ENCODE data around the gene BRINP2.

BRINP2 gene

DNA sequence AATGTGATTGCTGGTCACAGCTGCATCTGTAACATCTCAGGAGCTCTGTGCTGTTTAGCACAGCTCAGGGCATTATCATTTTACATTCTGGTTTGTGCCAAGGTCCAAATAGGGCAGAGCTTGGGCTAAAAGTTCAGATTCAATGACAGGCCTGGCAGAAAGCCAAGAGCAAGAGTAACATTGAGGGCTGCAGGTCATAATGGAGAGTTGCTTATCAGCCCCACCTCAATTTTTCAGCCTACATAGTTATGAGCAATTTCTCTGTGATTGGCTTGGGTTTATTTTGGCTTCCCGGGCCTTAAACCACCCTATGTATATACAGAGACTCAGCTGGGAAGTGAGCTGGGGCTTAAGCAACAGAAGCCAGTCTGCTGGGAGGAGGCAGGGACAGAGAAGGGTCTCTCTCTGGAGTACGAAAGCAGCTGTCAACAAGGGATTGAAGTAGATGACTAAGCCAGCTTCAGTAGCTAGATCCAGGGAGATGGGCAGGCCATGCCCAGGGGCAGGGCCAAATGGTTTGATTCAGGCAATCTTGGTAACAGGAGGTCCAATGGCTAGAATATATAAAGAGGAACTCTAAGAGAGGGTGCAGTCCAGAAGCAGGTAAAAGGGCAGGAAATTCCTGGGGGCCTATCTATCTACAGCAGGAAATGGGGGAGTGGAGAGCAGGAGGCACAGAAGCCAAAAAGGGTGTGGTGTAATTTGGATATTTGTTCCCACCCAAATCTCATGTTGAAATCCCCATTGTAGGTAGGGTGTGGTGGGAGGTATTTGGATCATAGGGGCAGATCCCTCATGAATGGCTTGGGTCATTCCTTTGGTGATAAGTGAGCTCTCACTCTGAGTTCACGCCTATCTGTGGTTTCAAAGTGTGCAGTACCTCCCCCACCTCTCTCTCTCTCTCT, 49.0 kb downstream of the BRINP2 start:
- no peak for DNase-seq (ENCODE audit: low read depth in 2 of 2, low spot score in 1 of 2)

DNA sequence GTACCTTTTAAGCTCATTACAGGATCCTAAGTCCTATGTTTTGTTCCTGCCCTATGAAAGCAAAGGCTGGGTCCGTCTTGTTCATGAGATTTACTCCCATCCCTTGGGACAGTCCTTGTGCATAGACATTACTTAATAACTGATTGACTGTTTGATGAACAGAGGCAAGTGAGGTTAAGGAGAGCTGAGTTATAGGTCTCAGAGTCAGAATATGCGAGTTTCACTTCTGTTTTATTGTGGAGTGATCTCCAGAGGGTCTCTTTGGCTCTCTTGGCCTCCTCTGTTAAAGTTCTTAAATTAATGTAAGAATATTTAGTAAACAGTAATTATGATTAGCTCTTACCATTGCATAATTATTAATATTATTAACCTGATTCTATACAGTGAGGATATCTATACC, 52.6 kb downstream of the BRINP2 start:
- DNase-seq (ENCODE audit: low read depth in 2 of 2, low spot score in 1 of 2): no peak

DNA sequence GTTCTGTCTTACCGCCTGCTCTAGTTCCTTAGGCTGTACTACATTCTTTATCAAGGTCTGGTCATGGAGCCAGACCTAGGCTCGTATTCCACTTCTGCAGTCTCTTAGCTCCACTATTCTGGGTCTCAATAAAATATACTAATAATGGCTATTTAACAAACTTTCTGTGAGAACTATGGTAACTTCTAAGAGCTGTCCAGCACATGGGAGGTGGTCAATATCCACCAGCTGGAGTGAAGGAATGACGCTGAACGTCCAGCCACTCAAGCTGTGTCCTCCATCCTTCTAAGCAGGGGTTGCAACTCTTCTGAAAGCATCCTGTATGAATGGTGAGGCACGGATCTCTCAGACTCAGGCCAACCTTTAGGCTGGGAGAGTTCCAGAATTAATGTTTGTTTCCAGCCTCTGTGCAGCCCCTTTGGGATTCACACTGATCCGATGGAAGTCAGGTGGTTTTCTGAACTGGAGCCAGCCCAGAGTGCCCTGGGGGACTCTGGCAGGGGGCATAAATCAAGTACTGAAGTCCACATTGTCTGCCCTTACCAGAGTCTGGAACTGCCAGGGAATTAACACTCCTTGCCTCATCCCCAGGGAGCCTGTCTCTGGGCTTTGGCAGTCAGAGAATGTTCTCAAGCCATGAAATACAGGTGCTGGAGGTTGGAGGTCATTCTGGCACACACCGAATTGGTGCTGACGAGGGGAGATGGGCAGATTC, 57.4 kb downstream of the BRINP2 start:
- no peak for DNase-seq (ENCODE audit: low read depth in 2 of 2, low spot score in 1 of 2)

- DNase-seq (ENCODE audit: low read depth in 2 of 2, low spot score in 1 of 2): no peak
Observed at GRCh38 chr1:177228693-177229065, 57.9 kb downstream of the BRINP2 start.

- DNase-seq (ENCODE audit: low read depth in 2 of 2, low spot score in 1 of 2): no peak
Observed at GRCh38 chr1:177229781-177230180, 59.0 kb downstream of the BRINP2 start.

GRCh38 chr1:177230228-177231016, 59.7 kb downstream of the BRINP2 start:
- DNase-seq (ENCODE audit: low read depth in 2 of 2, low spot score in 1 of 2): no peak

- DNase-seq (ENCODE audit: low read depth in 2 of 2, low spot score in 1 of 2): no peak
Observed at GRCh38 chr1:177235350-177235749, 64.6 kb downstream of the BRINP2 start.

DNA sequence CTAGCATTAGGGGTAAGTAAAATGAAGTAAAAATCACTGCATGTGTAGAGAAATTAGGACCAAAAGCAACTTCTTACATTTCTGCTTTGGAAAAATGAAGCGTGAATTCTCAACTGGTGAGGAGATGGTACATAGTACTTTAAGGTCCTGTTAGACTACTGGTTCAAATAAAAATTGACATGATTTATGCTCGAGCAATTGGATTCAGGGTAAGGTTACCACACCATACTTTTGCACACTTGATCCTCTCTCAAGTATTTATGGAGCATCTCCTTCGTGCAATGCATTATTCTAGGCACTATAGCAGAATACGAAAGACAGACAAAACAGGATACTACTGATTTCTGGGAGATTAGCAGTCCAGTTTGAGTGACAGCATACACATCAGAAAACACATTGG, 66.2 kb downstream of the BRINP2 start:
- no peak for DNase-seq (ENCODE audit: low read depth in 2 of 2, low spot score in 1 of 2)

DNA sequence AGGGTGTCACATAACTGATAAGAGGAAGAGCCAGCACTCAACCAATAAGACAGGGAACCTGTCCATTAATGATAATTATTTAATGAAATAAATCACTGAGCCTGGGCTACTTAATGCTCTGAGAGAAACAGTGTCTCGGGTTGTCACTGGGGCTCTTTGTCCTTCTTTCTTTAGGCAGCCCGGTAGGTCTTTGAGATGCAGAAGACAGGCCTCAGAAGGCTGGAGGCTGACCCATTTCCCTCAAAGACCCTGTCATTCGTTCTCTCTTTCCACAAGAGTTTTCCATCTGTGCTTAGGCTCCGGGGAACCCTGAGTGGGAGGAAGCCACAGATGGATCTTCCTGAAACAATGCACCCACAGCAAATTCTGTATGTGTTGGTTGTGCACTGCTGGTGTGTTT, 68.2 kb downstream of the BRINP2 start:
- no peak for DNase-seq (ENCODE audit: low read depth in 2 of 2, low spot score in 1 of 2)

DNA sequence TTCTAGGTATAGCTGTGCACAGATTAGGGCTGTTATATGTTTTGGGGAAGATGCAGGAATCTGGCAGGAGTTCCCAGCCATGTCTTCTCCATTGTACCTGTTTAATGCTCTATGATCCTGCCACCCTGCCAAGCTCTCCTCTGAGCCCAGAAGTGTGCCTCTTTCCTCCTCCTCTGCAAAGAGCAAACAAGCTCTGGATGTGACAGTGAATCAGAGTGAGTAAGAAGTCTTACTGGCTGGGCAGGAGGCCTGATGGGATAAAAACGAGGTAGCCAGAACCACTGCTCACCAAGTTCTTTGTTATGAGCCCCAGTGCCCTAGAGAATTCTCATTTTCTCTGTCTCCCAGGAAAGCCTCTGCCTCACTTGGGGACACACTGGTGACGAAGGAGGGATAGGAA, 69.0 kb downstream of the BRINP2 start:
- DNase-seq (ENCODE audit: low read depth in 2 of 2, low spot score in 1 of 2): no peak

- no peak for DNase-seq (ENCODE audit: low read depth in 2 of 2, low spot score in 1 of 2)
Observed at GRCh38 chr1:177243773-177244172, 73.0 kb downstream of the BRINP2 start.

- no peak for DNase-seq (ENCODE audit: low read depth in 2 of 2, low spot score in 1 of 2)
Observed at GRCh38 chr1:177246710-177247580, 76.2 kb downstream of the BRINP2 start.

DNA sequence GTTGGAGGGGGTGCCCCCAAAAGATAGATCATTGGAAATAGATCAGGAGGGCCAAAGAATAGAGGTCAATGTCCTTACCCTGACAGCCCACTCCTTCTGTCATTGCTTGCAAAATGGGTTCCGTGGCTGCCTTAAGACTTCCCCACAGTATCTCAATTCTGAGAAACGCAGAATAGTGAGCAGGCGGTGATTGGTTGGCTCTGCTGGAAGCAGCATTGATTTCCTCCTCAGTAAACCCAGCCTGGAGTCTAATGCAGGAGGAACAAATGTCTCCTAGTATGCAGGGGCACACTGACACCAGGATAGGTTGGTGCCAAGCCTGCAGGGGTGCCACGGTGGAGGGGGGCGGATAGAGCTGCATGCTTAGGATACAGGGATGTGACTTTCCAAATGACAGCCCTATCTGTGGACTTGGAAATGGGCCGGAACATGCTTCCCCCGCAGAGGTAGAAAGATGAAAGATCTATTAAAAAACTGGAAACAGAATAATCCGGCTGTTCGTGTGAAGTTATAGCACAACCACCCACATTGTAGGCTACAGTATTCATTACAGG, 76.9 kb downstream of the BRINP2 start:
- no peak for DNase-seq (ENCODE audit: low read depth in 2 of 2, low spot score in 1 of 2)

- no peak for DNase-seq (ENCODE audit: low read depth in 2 of 2, low spot score in 1 of 2)
Observed at GRCh38 chr1:177248258-177248657, 77.5 kb downstream of the BRINP2 start.

- no peak for DNase-seq (ENCODE audit: low read depth in 2 of 2, low spot score in 1 of 2)
Observed at GRCh38 chr1:177249231-177249630, 78.5 kb downstream of the BRINP2 start.

DNA sequence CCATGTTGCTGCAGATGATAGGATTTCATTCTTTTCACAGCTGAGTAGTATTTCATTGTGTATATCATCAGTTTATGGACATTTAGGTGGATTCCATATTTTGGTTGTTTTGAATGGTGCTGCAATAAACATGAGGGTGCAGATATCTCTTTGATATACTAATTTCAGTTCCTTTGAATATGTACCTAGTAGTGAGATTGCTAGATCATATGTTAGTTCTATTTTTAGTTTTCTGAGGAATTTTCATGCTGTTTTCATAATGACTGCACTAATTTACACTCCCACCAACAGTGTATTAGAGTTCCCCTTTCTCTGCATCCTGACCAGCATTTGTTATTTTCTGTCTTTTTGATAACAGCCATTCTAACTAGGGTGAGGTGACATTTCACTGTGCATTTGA, 82.1 kb downstream of the BRINP2 start:
- DNase-seq (ENCODE audit: low read depth in 2 of 2, low spot score in 1 of 2): no peak

DNA sequence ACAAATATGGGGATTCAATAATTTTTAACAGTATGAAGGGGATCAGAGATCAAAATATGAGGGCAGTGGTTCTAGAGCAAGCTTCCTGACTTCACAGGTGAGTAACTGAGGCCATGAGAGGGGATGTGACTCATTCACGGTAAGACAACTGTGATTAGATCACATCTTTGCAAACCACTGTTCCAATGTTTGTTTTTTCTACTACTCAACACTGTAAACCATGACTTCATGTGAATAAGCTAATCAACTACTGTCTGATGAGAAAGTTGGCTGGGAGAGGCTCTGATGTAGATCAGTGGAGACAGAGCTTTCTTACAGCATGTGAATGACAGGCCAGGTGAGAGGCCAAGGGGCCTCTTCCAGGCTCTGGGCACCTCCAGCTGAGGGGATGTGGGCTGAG, 84.7 kb downstream of the BRINP2 start:
- no peak for DNase-seq (ENCODE audit: low read depth in 2 of 2, low spot score in 1 of 2)

GRCh38 chr1:177256153-177257075, 85.7 kb downstream of the BRINP2 start:
- DNase-seq (ENCODE audit: low read depth in 2 of 2, low spot score in 1 of 2): no peak

GRCh38 chr1:177257128-177257527, 86.4 kb downstream of the BRINP2 start:
- DNase-seq (ENCODE audit: low read depth in 2 of 2, low spot score in 1 of 2): no peak
